ENCODE measurements around the gene COL4A2. TPM values are rescaled to one million over a fixed set of nuclear protein-coding genes. Genes with fewer than 3 reads are reported as not detected.

Gene COL4A2
- polyA plus RNA-seq, 1 donor (not counting 4 experiments of a cell fraction or from before 2014, with no cell fraction given) = 30.7 TPM

DNA sequence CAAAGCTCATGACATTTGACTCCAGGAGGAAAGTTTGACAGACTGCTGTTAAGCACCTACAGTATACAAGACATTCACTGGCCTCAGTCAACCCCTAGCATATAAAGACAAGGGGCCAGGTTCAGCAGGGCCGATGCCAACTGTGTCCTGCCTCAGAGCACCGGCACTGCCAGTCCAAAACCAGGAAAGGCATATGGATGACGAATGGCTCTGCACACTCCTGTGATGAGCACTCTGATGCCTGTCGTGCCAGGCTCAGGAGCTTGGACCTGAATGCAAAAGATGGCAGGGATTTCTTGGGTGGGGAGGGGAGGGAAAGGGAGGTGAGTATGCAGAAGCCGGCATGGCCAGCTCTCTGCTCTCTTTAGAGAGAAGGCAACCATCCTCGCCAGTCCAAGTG, 39.0 kb upstream of the COL4A2 start:
- H3K4me3 ChIP-seq (ENCODE audit: control insufficient read depth in 2 of 3, extremely low read depth in 1 of 3, insufficient read depth in 2 of 3, low read depth in 1 of 3, low read length in 3 of 3) = no peak overlapping the region
- H3K4me2 ChIP-seq (ENCODE audit: control insufficient read depth, extremely low read depth, insufficient read depth, low read depth, low read length) = no peak overlapping the region
- peaks cover 19% of the 10 kb centered on the region for H3K79me2 ChIP-seq (ENCODE audit: control insufficient read depth, insufficient read depth, low read length)
- DNase-seq (ENCODE audit: low read depth, low spot score) (no peak), FAIRE-seq (no peak)
- no peaks in the 10 kb centered on the region for H3K9me3 ChIP-seq (ENCODE audit: control insufficient read depth, low read depth, low read length)
- H3K9me1 ChIP-seq (ENCODE audit: control insufficient read depth, extremely low read depth, insufficient read depth, low read length) = no peaks in the 10 kb centered on the region
- dilution Hi-C loops (cut with MboI; ENCODE audit: extremely low pct_ligation_motif_present, low sequenced_read_pairs) = no loop called here
- no peak overlapping the region for H2AFZ ChIP-seq (ENCODE audit: control insufficient read depth, low read length)
- H3K36me3 ChIP-seq (ENCODE audit: control insufficient read depth in 2 of 2, extremely low read depth in 1 of 2, insufficient read depth in 2 of 2, low read length in 2 of 2) = no peaks in the 10 kb centered on the region
- H3K27ac ChIP-seq (ENCODE audit: control insufficient read depth, insufficient read depth, low read length) = no peak overlapping the region
- no peaks in the 10 kb centered on the region for H3K27me3 ChIP-seq (ENCODE audit: control insufficient read depth, extremely low read depth, insufficient read depth, low read length)
- TF ChIP-seq EZH2 (IDR thresholded peaks at IDR 0.05; ENCODE audit: low read length) = no peak
- H3K4me1 ChIP-seq (ENCODE audit: control insufficient read depth, extremely low read depth, insufficient read depth, low read length) = peaks cover 30% of the 10 kb centered on the region
- no peak overlapping the region for H3K9ac ChIP-seq (ENCODE audit: control insufficient read depth, extremely low read depth, insufficient read depth, low read length)
- H4K20me1 ChIP-seq (ENCODE audit: control insufficient read depth, extremely low read depth, insufficient read depth, low read length) = no peaks in the 10 kb centered on the region

DNA sequence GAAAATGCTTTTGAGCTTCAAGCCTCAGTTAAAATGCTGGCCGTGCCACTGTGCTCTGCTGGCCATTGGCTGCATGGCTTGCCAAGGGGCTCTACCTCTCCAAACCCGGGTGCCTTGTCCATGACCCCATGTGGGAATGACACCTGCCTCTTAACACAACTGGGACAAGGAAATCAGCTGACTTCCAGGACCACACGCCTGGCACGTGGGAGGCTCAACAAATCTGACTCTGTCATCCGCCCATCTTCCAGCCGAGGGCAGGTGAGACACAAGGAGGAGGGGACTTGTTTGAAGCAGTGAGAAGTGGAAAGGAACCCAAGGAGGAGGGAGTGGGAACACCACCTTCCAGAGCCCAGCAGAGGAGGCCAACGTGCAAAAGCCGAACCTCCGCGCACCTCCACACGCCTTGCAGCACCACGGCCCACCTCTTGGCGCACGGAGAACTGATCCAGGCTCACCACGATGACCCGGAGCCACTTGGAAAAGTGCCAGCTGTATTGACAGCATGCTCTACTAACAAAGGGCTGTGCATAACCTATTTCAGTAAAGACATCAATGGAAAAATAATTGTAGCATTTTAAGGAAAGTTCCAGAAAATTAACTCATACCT, 38.4 kb upstream of the COL4A2 start:
- peaks cover 19% of the 10 kb centered on the region for H3K79me2 ChIP-seq (ENCODE audit: control insufficient read depth, insufficient read depth, low read length)

More for the DNA sequence above, 38.4 kb upstream of the COL4A2 start:
- no peak overlapping the region for H3K9ac ChIP-seq (ENCODE audit: control insufficient read depth, extremely low read depth, insufficient read depth, low read length)
- no peak overlapping the region for H3K4me2 ChIP-seq (ENCODE audit: control insufficient read depth, extremely low read depth, insufficient read depth, low read depth, low read length)
- H4K20me1 ChIP-seq (ENCODE audit: control insufficient read depth, extremely low read depth, insufficient read depth, low read length) = no peaks in the 10 kb centered on the region
- no peak overlapping the region for H2AFZ ChIP-seq (ENCODE audit: control insufficient read depth, low read length)
- no peaks in the 10 kb centered on the region for H3K36me3 ChIP-seq (ENCODE audit: control insufficient read depth in 2 of 2, extremely low read depth in 1 of 2, insufficient read depth in 2 of 2, low read length in 2 of 2)
- no peak for DNase-seq (ENCODE audit: low read depth, low spot score)
- FAIRE-seq = no peak
- H3K4me1 ChIP-seq (ENCODE audit: control insufficient read depth, extremely low read depth, insufficient read depth, low read length) = peaks cover 30% of the 10 kb centered on the region
- no peaks in the 10 kb centered on the region for H3K9me3 ChIP-seq (ENCODE audit: control insufficient read depth, low read depth, low read length)
- H3K9me1 ChIP-seq (ENCODE audit: control insufficient read depth, extremely low read depth, insufficient read depth, low read length) = no peaks in the 10 kb centered on the region
- TF ChIP-seq EZH2 (IDR thresholded peaks at IDR 0.05; ENCODE audit: low read length) = no peak
- TF ChIP-seq, protein P1, sequence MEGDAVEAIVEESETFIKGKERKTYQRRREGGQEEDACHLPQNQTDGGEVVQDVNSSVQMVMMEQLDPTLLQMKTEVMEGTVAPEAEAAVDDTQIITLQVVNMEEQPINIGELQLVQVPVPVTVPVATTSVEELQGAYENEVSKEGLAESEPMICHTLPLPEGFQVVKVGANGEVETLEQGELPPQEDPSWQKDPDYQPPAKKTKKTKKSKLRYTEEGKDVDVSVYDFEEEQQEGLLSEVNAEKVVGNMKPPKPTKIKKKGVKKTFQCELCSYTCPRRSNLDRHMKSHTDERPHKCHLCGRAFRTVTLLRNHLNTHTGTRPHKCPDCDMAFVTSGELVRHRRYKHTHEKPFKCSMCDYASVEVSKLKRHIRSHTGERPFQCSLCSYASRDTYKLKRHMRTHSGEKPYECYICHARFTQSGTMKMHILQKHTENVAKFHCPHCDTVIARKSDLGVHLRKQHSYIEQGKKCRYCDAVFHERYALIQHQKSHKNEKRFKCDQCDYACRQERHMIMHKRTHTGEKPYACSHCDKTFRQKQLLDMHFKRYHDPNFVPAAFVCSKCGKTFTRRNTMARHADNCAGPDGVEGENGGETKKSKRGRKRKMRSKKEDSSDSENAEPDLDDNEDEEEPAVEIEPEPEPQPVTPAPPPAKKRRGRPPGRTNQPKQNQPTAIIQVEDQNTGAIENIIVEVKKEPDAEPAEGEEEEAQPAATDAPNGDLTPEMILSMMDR (optimal IDR thresholded peaks at IDR 0.05 in 1 of 3, IDR thresholded peaks at IDR 0.05 in 1 of 3, conservative IDR thresholded peaks at IDR 0.05 in 1 of 3; ENCODE audit: extremely low read depth in 1 of 3, insufficient read depth in 2 of 3, low read length in 3 of 3) = no peak
- no peak overlapping the region for H3K27ac ChIP-seq (ENCODE audit: control insufficient read depth, insufficient read depth, low read length)
- H3K4me3 ChIP-seq (ENCODE audit: control insufficient read depth in 2 of 3, extremely low read depth in 1 of 3, insufficient read depth in 2 of 3, low read depth in 1 of 3, low read length in 3 of 3) = no peak overlapping the region
- dilution Hi-C loops (cut with MboI; ENCODE audit: extremely low pct_ligation_motif_present, low sequenced_read_pairs) = no loop called here
- no peaks in the 10 kb centered on the region for H3K27me3 ChIP-seq (ENCODE audit: control insufficient read depth, extremely low read depth, insufficient read depth, low read length)

Data from keratinocyte (primary cell).